HEK293T (cell line): ENCODE data around the gene VPS26B.
"Not testable (repeated sequence)": the region's sequence is repeated elsewhere in the genome, so short reads cannot be mapped to it uniquely, and the experiment has no call there.

Source experiments
- CTCF ChIA-PET: fragments of 350-600 bp; formaldehyde crosslinking; extraction: SDS; loops from one replicate; lab custom pipeline; 2021; ENCODE audit warnings: antibody characterized with exemption, inconsistent platforms; lab: Yijun Ruan, JAX
- POLR2A ChIA-PET: fragments of 350-600 bp; formaldehyde crosslinking; extraction: SDS; loops from one replicate; lab custom pipeline; 2020; ENCODE audit warnings: antibody characterized with exemption, inconsistent platforms; lab: Yijun Ruan, JAX
- DNase-seq: peaks from one replicate; pipeline ENCODE4 v3.0.0; 2012; ENCODE audit warnings: mixed read lengths; ENCODE audit errors: extremely low spot score
- ARNT ChIP-seq: fragments of 450-650 bp; IDR thresholded peaks from 2 replicates; pipeline ENCODE4 v1.6.1; 2017; ENCODE audit warnings: mild to moderate bottlenecking
- BHLHE40 ChIP-seq: fragments of 450-650 bp; IDR thresholded peaks from 2 replicates; pipeline ENCODE4 v1.6.1; 2016; ENCODE audit warnings: mild to moderate bottlenecking, moderate library complexity, borderline replicate concordance
- CTBP1 ChIP-seq: fragments of 450-650 bp; IDR thresholded peaks from 2 replicates; pipeline ENCODE4 v1.6.1; 2016; ENCODE audit warnings: borderline replicate concordance
- ELF4 ChIP-seq: fragments of 450-650 bp; IDR thresholded peaks from 2 replicates; pipeline ENCODE4 v1.6.1; 2017; ENCODE audit warnings: antibody characterized with exemption
- FOXA1 ChIP-seq: fragments of 450-650 bp; IDR thresholded peaks from 2 replicates; pipeline ENCODE4 v1.6.1; 2016; ENCODE audit warnings: mild to moderate bottlenecking
- FOXK2 ChIP-seq: fragments of 450-650 bp; IDR thresholded peaks from 2 replicates; pipeline ENCODE4 v1.6.1; 2016; ENCODE audit warnings: mild to moderate bottlenecking
- FOXM1 ChIP-seq: fragments of 450-650 bp; IDR thresholded peaks from 2 replicates; pipeline ENCODE4 v1.6.1; 2017; ENCODE audit warnings: mild to moderate bottlenecking, borderline replicate concordance
- HDGF ChIP-seq: fragments of 450-650 bp; IDR thresholded peaks from 2 replicates; pipeline ENCODE4 v1.6.1; 2017; ENCODE audit warnings: antibody characterized with exemption, borderline replicate concordance
- L3MBTL2 ChIP-seq: fragments of 450-650 bp; conservative IDR thresholded peaks from 2 replicates; pipeline ENCODE4 v1.6.1; 2016; ENCODE audit warnings: mild to moderate bottlenecking
- LEF1 ChIP-seq: fragments of 450-650 bp; IDR thresholded peaks from 2 replicates; pipeline ENCODE4 v1.6.1; 2017; ENCODE audit warnings: mild to moderate bottlenecking, borderline replicate concordance
- NFRKB ChIP-seq: fragments of 450-650 bp; IDR thresholded peaks from 2 replicates; pipeline ENCODE4 v1.6.1; 2016; ENCODE audit warnings: mild to moderate bottlenecking, moderate library complexity
- PKNOX1 ChIP-seq: fragments of 450-650 bp; IDR thresholded peaks from 2 replicates; pipeline ENCODE4 v1.6.1; 2016
- SP1 ChIP-seq: fragments of 450-650 bp; IDR thresholded peaks from 2 replicates; pipeline ENCODE4 v1.6.1; 2017
- SUZ12 ChIP-seq: fragments of 450-650 bp; IDR thresholded peaks from 2 replicates; pipeline ENCODE4 v1.6.1; 2016; ENCODE audit warnings: mild to moderate bottlenecking
- TARDBP ChIP-seq: fragments of 450-650 bp; IDR thresholded peaks from 2 replicates; pipeline ENCODE4 v1.6.1; 2016
- ZNF384 ChIP-seq: fragments of 450-650 bp; IDR thresholded peaks from 2 replicates; pipeline ENCODE4 v1.6.1; 2016

The VPS26B gene

GRCh38 chr11:134223836-134224709, at the start of gene VPS26B, which contains the start of gene NCAPD3:
TSS of gene VPS26B (plus strand) at chr11:134224671. CDS start at chr11:134225123, 452 bp downstream.
TSS of gene NCAPD3 (minus strand) at chr11:134223967. CDS start at chr11:134223926, 41 bp downstream.
- CTCF ChIA-PET = interaction anchor here (1.1 kb wide), 1 partner anchor 20 kb away, joined by 4 read pairs; no protein-coding TSS in a partner anchor
- POLR2A ChIA-PET = interaction anchor here (0.6 to 2.5 kb wide), 28 partner anchors 10 to 668 kb away, joined by 3 to 25 read pairs (median 4); partner anchors contain the start of genes ACAD8, GLB1L3 and THYN1
- DNase-seq = peak; percentile 98
- TF ChIP-seq L3MBTL2 (peak; percentile 93), SUZ12 (no peak), SP1 (no peak), PKNOX1 (peak; percentile 38; the same call in 1 of the 2 replicates), CTBP1 (no peak), ZNF384 (no peak), ELF4 (0 out of 2 replicates have a peak, but pooled peaks have one; percentile 14), ARNT (no peak), FOXA1 (no peak), FOXK2 (no peak), HDGF (no peak), TARDBP (no peak), FOXM1 (no peak), LEF1 (no peak), BHLHE40 (no peak), NFRKB (no peak)

- ChIA-PET CTCF (no interaction called here), POLR2A (no interaction called here)
- TF ChIP-seq SUZ12 = no peak
- TF ChIP-seq PKNOX1 = no peak
- no peak for TF ChIP-seq BHLHE40
- TF ChIP-seq FOXK2 = no peak
- TF ChIP-seq NFRKB = no peak
- no peak for DNase-seq
Measured at GRCh38 chr11:134176284-134176683, 48.2 kb upstream of the VPS26B start.

GRCh38 chr11:134178032-134178674, 46.3 kb upstream of the VPS26B start:
- DNase-seq = no peak
- TF ChIP-seq L3MBTL2 (no peak), FOXA1 (no peak), BHLHE40 (no peak), SUZ12 (no peak), NFRKB (no peak), FOXM1 (no peak), FOXK2 (no peak), ARNT (no peak), TARDBP (no peak), SP1 (no peak), ZNF384 (no peak), LEF1 (no peak), HDGF (no peak), CTBP1 (no peak), PKNOX1 (no peak), ELF4 (no peak)
- CTCF ChIA-PET = no interaction called here
- POLR2A ChIA-PET = no interaction called here

GRCh38 chr11:134181707-134182106, 42.8 kb upstream of the VPS26B start:
- CTCF ChIA-PET = no interaction called here
- no peak for DNase-seq
- no peak for TF ChIP-seq PKNOX1
- TF ChIP-seq HDGF = no peak
- no peak for TF ChIP-seq ZNF384
- TF ChIP-seq FOXM1 = no peak
- no peak for TF ChIP-seq ELF4
- POLR2A ChIA-PET = no interaction called here

GRCh38 chr11:134188092-134188491, 36.4 kb upstream of the VPS26B start:
- CTCF ChIA-PET = interaction anchor here (1.1 kb wide), 1 partner anchor 11 kb away, joined by 3 read pairs; no protein-coding TSS in a partner anchor
- POLR2A ChIA-PET = not testable (repeated sequence)

More at GRCh38 chr11:134188092-134188491, 36.4 kb upstream of the VPS26B start:
- not testable (repeated sequence) for DNase-seq
